22Rv1 (cell line): ENCODE results near the gene PARVG.

ENCODE experiments used
- H3K27ac ChIP-seq: fragments of 450-650 bp; 2 replicates; pipeline ENCODE4 v1.5.1; 2017
- ZFX ChIP-seq: fragments of 450-650 bp; IDR thresholded peaks from 2 replicates; pipeline ENCODE4 v1.6.1; 2017; ENCODE audit warnings: antibody characterized with exemption, borderline replicate concordance
- TF ChIP-seq, protein P1 (sequence below): fragments of 450-650 bp; IDR thresholded peaks from 2 replicates; pipeline ENCODE4 v1.5.1; 2017; ENCODE audit warnings: mild to moderate bottlenecking

The PARVG gene

DNA sequence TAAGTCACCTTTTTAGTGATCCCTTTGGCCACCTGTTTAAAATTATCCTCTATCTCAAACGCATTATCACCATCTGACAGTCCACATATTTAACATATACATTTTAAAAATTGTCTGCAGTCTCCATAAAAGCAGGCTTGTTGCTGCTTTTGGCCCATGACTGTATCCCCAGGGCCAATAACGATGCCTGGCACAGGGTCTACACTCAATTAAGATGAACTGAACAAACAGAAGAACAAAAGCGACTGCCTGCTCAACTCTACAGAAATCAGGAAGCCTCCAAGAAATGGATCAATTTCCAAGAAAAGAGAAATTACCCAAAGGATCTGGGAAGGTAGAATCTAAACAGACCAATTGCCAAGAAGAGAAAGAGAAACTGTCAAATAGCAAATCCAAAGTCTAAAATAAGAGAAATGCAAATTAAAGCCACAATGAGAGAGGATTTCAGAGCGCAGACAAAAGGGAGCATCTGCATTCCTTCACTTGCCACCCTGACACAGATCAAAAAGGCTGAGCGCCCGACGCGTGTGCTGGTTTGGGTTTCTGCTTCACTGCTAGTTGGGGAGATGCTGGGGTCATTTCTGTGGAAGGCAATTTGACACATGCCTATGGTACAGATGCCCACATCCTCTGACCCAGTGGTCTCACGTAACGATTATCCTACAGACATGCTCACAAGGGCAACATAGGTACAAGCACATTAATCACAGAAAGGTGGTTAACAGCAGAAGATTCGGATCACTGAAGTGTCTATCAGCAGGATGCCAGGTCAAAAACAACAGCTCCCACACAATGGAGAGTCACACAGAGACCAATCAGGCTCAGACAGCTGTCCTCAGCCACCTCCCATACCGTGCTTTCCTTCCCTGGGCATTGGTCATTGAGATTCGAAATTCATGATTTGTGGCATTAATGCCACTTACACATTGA is 76.1 kb downstream of the PARVG start:
- TF ChIP-seq, protein P1, sequence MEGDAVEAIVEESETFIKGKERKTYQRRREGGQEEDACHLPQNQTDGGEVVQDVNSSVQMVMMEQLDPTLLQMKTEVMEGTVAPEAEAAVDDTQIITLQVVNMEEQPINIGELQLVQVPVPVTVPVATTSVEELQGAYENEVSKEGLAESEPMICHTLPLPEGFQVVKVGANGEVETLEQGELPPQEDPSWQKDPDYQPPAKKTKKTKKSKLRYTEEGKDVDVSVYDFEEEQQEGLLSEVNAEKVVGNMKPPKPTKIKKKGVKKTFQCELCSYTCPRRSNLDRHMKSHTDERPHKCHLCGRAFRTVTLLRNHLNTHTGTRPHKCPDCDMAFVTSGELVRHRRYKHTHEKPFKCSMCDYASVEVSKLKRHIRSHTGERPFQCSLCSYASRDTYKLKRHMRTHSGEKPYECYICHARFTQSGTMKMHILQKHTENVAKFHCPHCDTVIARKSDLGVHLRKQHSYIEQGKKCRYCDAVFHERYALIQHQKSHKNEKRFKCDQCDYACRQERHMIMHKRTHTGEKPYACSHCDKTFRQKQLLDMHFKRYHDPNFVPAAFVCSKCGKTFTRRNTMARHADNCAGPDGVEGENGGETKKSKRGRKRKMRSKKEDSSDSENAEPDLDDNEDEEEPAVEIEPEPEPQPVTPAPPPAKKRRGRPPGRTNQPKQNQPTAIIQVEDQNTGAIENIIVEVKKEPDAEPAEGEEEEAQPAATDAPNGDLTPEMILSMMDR: no peak
- no peak for TF ChIP-seq ZFX
- H3K27ac ChIP-seq: no peak overlapping the region
